Islet precursor cell (in vitro differentiated cells): ENCODE measurements around the gene SPIN1.

Experiments
- DNase-seq: peaks from one replicate; pipeline ENCODE4 v3.0.0-alpha.2; 2018

The SPIN1 gene

GRCh38 chr9:88437210-88438146 lies 49.2 kb downstream of the SPIN1 start:
- DNase-seq, result no peak

DNA sequence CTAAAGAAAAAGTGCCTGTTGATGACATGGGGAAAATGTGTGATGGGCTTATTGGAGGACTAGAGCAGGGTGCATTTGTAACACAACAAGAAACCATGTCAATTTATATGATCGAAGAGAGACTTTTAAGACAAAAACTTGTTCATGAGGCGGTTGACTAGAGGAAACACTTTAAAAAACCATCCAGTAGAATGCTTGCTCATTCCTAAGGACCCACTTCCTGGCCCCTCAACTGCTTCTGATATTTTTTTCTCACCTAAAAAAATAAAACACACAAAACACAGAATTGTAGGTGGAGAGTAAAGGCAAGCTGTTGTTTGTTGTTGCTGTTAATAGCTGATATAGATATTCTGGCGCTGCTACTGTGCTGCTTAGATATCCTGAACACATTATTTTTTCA lies 50.6 kb downstream of the SPIN1 start:
- no peak for DNase-seq

DNA sequence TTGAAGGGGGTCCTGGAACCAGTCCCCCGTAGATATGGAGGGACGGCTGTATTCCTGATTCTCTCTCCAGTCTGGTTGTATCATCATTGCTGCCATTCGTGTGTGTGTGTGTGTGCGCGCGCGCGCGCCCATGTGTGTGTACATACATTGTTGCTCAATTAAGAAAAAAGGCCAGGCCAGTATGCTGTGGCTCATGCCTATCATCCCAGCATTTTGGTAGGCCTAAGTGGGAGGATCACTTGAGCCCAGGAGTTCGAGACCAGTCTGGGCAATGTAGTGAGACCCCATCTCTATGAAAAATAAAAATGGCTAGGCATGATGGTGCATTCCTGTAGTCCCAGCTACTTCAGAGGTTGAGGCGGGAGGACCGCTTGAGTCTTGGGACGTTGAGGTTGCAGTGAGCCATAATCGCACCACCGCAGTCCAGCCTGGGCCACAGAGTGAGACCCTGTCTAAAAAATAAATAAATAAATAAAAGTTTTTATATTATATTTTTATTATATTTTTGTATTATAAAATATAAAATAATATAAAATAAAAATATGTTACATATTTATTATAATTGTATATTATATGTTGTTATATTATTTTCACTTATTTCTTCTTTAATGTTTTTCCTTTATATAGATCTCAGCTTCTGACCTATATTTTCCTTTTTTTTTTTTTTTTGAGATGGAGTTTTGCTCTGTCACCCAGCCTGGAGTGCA lies 53.2 kb downstream of the SPIN1 start:
- DNase-seq, result no peak

DNA sequence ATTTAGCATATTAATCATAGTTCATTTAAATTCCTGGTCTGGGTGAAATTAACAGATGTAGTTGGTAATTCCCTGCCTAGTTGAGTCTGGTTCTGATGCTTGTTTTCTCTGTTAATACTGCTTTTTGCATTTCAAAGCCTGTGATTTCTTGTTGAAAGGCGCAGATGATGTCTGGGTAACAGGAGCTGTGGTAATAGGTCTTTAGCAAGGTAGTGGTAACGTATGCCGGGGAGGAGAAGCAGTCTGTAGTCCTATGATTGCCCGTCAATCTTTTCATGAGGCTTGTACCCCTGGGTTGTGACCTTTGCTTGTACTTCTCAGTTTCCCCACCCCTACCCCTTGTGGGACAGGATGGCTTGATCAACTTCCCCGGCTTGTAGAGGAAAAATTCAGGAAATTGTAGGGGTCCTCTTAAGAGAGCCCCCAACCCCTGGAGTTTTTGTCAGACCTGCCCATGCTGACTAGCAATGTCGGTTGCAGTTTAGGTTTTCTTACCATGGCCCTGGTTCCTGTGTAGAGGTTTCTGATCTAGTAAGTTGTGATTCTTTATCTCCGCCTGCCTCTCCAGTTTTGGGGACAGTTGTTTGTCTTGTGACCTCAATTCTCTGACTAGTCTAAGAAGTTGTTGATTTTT lies 55.4 kb downstream of the SPIN1 start:
- DNase-seq, result no peak

DNA sequence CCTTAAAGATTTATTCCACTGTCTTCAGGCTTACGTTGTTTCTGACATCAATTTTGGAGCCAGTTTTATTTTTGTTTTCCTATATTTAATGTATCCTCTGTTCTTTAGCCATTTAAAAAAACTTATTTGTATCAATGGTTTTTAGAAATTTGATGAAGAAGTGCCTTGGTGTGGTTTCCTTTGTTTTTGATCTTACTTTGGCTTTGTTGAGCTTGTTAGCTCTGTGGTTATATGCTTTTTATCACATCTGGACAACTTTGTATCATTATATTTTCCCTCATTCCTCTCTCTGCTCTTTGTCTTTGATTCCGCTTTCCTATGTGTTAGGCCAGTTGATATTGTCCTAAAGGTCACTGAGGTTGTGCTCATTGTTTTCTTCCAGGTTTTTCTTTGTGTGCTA lies 58.5 kb downstream of the SPIN1 start:
- no peak for DNase-seq

GRCh38 chr9:88447431-88447830 lies 59.2 kb downstream of the SPIN1 start:
- DNase-seq, result no peak

- DNase-seq, result no peak
Observed at GRCh38 chr9:88451160-88451559, 62.9 kb downstream of the SPIN1 start.

DNA sequence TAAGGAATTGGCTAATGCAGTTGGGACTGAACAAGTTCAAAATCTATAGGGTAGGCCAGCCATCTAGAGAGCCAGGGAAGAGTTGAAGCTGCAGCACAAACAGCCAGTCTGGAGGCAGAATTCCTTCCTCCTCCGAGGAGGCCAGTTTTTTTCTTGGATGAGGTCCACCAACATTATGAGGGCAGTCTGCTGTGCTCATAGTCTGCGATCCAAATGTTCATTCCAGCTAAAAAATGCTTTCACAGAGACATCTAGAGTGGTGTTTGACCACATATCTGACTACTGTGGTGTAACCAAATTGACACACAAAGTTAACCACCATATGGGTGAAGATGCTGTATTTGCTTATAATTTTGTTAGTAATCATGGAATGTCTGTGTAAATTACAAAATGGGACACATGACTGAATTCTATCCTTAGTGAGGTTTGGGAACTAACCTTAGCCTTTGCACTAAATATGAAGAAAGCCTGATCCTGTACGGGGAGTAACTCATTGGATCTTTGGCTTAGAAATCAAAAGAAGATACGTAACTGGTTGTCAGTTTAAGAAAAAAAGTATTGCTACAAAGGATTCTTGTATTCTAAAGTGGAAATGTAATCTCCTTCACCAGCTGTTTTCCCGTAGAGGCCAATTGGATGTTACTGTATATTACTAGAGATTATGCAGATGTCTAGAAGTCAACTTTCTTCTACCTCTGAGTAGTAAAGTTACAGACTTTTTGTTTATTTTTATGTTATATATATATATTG lies 70.6 kb downstream of the SPIN1 start:
- no peak for DNase-seq

DNA sequence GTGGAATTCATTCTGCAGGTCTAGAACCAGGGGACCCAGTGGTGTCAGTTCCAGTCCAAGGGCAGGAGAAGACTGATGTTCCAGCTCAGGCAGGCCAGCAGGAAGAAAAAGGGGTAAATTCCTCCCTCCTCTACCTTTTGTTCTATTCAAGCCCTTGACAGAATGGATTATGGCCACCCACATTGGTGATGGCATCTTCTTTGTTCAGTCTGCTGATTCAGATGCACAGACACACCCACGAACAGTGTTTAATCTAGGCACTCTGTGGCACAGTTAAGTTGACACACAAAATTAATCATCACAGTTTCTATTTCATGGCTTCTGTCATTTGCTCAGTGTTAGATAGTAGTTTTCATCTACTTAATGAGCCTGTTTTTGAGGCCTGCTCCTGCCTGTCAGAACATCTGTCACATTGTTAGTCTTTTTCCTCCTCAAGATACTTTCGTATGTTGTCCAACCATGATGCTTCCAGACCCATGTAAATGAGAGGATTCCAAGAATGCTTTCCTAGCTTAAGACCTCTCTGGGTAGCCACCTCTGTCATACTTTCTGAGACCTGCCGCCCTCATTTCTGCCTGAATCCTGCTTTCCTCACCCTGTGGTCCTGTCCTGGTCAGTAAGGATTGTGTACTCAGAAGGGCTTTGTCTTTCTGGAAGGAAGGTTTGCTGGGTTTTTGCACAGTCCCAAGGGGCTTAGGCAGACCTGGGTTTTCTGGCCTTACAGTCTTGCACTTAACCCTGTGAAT lies 72.5 kb downstream of the SPIN1 start:
- peak; percentile 64 for DNase-seq

GRCh38 chr9:88462191-88462590 lies 73.9 kb downstream of the SPIN1 start:
- no peak for DNase-seq

- no peak for DNase-seq
Observed at GRCh38 chr9:88464851-88465250, 76.6 kb downstream of the SPIN1 start.

- no peak for DNase-seq
Observed at GRCh38 chr9:88468226-88468625, 80.0 kb downstream of the SPIN1 start.

DNA sequence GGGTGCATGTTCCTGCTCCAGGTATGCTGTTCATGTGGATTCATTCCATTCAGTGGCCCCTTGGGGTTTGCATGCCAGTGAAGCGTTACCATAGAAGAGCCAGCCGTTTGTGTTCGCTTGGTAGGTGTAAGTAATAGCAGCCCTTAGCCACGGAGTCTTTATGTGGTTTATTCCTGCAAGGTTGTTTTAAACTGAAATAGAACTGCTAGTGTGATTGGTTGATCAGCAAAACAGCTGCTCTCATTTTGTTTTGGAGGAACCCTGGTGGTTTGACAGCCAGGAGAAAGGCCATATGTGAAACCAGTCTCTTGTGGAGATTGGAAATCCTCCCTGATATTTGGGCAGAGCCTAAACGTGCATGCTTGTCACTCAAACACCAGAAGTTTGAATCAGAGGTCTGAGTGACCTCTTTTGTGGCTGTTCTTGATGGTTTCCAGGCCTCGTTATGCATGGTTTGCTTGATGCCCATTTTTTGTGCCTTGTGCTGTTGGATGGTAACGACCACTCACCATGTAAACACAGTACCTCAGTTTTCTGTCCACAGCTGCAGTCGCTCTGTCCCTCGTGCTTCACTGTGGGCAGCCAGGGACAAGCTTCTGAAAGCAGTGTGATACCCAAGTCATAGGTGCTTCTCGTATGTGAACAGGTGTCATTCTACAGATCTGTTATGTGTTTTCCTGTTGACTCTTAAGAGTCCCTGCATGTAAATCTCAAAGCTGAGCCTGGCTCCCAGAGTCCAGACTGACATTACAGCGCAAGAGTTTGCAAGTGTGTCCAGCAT lies 88.4 kb downstream of the SPIN1 start:
- no peak for DNase-seq

- DNase-seq, result no peak
Observed at GRCh38 chr9:88477300-88477751, 89.1 kb downstream of the SPIN1 start.

DNA sequence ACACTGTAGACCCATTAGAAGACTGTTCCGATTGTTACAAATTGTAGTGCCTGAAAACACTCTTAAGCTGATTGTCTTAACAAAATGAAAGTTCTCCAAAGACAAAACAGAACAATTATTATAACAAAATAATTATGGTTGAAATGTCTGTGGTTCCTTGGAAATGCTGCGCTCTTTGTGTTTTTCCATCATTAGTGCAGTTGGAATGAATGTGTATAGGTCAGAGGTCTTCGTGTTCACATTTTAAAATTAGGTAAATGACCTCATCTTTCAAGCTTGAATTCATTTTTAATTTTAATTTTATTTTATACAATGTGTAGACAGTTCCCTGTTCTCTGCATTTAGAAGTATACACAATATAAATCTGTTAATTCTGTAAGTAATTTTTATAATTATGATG lies 90.0 kb downstream of the SPIN1 start:
- DNase-seq, result no peak

- DNase-seq, result no peak
Observed at GRCh38 chr9:88481933-88482332, 93.7 kb downstream of the SPIN1 start.

DNA sequence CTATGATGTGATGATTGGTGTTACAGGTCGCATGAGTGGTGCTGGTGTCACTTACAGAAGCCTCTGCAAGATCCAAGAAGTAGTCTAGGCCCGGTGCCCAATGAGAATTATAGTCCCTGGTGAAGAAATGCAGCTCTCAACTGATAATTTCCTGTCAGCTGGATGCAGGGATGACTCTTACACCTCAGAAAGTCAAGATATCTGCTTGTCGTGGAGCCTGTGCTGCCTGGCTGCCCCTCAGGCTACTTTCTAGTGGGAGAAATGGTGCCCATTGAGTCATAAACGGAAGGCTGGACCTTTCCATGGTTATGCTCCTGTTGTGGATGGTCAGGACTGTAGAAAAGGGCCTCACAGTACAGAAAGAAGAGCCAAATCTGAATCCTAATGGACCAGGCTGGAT lies 99.9 kb downstream of the SPIN1 start:
- no peak for DNase-seq

- no peak for DNase-seq
Observed at GRCh38 chr9:88494983-88495721, 106.9 kb downstream of the SPIN1 start.

DNA sequence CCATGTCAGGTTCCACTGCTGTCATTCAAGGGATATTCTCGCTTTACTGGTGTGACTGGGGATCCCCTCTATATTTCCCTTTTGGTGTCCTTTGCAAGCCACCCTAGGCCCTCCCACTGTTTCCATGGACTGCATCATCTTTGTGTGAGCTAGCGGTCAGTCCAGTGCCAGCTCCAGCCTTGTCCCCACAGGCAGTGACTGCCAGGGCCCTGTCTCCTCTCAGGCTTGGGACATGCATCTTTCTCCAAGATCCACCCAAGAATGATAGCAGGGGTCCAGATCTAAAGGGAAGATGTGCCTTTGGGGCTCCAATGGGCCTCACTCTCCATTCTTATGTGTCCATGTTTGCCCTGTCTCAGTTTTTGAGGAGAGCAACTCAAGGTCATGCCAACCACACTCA lies 109.0 kb downstream of the SPIN1 start:
- DNase-seq, result no peak

DNA sequence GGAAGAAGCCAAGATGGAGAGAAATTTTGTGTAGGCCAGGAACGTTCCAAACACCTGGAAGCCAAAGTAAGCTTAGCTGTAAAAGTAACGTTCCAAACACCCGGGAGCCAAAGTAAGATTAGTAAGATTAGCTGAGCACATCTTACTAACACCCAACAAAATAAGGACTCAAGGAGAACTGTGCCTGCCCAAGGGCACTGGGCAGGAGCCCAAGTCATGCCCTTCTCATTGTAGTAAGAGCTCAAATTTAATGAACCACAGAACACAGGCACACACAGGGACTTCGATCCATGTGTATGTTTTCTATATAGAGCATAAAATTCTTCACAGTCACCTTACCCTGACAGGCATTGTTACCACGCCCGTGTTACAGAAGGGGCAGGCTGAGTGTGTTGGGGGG lies 110.6 kb downstream of the SPIN1 start:
- DNase-seq, result no peak

- DNase-seq, result no peak
Observed at GRCh38 chr9:88501086-88501485, 112.8 kb downstream of the SPIN1 start.
